HG03039 (cell line): ENCODE data around the gene FBXW9.
"Not testable (repeated sequence)": the region's sequence is repeated elsewhere in the genome, so short reads cannot be mapped to it uniquely, and the experiment has no call there.

Source experiments
- ATAC-seq: cut with Tn5 transposase; IDR thresholded peaks from one replicate; pipeline ENCODE4 v1.9.1; 2021; ENCODE audit warnings: mild to moderate bottlenecking, moderate library complexity; ENCODE audit not compliant: unreplicated experiment

FBXW9 gene

GRCh38 chr19:12715929-12716328 lies 19.5 kb upstream of the FBXW9 start:
- ATAC-seq, result no peak

GRCh38 chr19:12715102-12715501 lies 18.7 kb upstream of the FBXW9 start:
- no peak for ATAC-seq

GRCh38 chr19:12713304-12713703 lies 16.9 kb upstream of the FBXW9 start:
- ATAC-seq, result not testable (repeated sequence)

GRCh38 chr19:12712077-12712476 lies 15.6 kb upstream of the FBXW9 start:
- not testable (repeated sequence) for ATAC-seq

GRCh38 chr19:12711187-12711586 lies 14.8 kb upstream of the FBXW9 start:
- no peak for ATAC-seq

GRCh38 chr19:12708641-12709040 lies 12.2 kb upstream of the FBXW9 start:
- no peak for ATAC-seq

GRCh38 chr19:12706332-12706718 lies 9.9 kb upstream of the FBXW9 start:
- no peak for ATAC-seq

GRCh38 chr19:12705654-12706331 lies 9.4 kb upstream of the FBXW9 start:
- ATAC-seq, result no peak

- no peak for ATAC-seq
These were observed 8.7 kb upstream of the FBXW9 start for GRCh38 chr19:12705169-12705568.

- ATAC-seq, result no peak
These were observed 6.6 kb upstream of the FBXW9 start for GRCh38 chr19:12703046-12703445.

- no peak for ATAC-seq
These were observed 5.3 kb upstream of the FBXW9 start for GRCh38 chr19:12701596-12702282.

GRCh38 chr19:12698138-12698537 lies 1.7 kb upstream of the FBXW9 start:
- ATAC-seq, result no peak

- not testable (repeated sequence) for ATAC-seq
These were observed 994 bp upstream of the FBXW9 start for GRCh38 chr19:12697425-12697824.

GRCh38 chr19:12695997-12696365 lies 450 bp downstream of the FBXW9 start:
- ATAC-seq, result no peak

- ATAC-seq, result no peak
These were observed 917 bp downstream of the FBXW9 start for GRCh38 chr19:12695514-12695913.

GRCh38 chr19:12695096-12695495 lies 1.3 kb downstream of the FBXW9 start:
- no peak for ATAC-seq

- no peak for ATAC-seq
These were observed 1.8 kb downstream of the FBXW9 start for GRCh38 chr19:12694641-12695040.

- no peak for ATAC-seq
These were observed 3.5 kb downstream of the FBXW9 start for GRCh38 chr19:12692960-12693359.

- no peak for ATAC-seq
These were observed 6.7 kb downstream of the FBXW9 start for GRCh38 chr19:12689581-12690216.

GRCh38 chr19:12689012-12689411 lies 7.4 kb downstream of the FBXW9 start:
- ATAC-seq, result no peak

- no peak for ATAC-seq
These were observed 8.8 kb downstream of the FBXW9 start, which contains the start of gene GNG14 for GRCh38 chr19:12687496-12688196. GNG14 (plus strand) TSS chr19:12687998; CDS start chr19:12688049, 51 bp downstream.
